K562 (cell line): ENCODE results near the gene PSMD8. TPM values are rescaled to one million over a fixed set of nuclear protein-coding genes. Genes with fewer than 3 reads are reported as not detected.
A peak's percentile ranks its signal among the peaks of the same experiment; 100 is the strongest.

ENCODE experiments used
- ATAC-seq: fragments of 200-7000 bp; cut with Tn5 transposase; 3 replicates; pipeline ENCODE4 v1.9.1; 2020; ENCODE audit warnings: moderate library complexity
- BruUV-seq: library from RNA; stranded (reverse); fragments of 400-500 nt; replicated peaks from 2 replicates; lab custom pipeline; 2021; lab: Mats Ljungman, UMichigan
- CTCF ChIA-PET: fragments of 300-600 bp; formaldehyde crosslinking; extraction: SDS; loops from one replicate; lab custom pipeline; 2021; ENCODE audit warnings: low intra/inter-chr PET ratio; lab: Yijun Ruan, JAX
- POLR2A ChIA-PET: fragments of 300-600, 350-650 bp; sonication (Branson Sonifier 250); formaldehyde crosslinking; extraction: SDS; loops from one replicate; lab custom pipeline; 2021; ENCODE audit warnings: antibody characterized with exemption, inconsistent platforms; lab: Yijun Ruan, JAX
- DNase-seq, 4 experiments: peaks; one replicate each; pipeline versions ENCODE4 v3.0.0 to v3.0.0-alpha.2; 2011 to 2018; ENCODE audit warnings: low spot score in 3 of 4, mixed read lengths in 3 of 4; ENCODE audit errors: extremely low read depth in 1 of 4
- FAIRE-seq: peaks from 2 replicates; lab custom pipeline; 2011; peaks lifted over from hg19 to GRCh38; lab: Jason Lieb, UNC
- H2AFZ ChIP-seq: 2 replicates; pipeline ENCODE4 v1.6.0; 2011; ENCODE audit warnings: low read depth, low read length, control low read depth, inconsistent platforms
- H3K27ac ChIP-seq: fragments of 200-600 bp; 3 replicates; pipeline ENCODE4 v1.8.0; 2011; ENCODE audit warnings: low read depth, mild to moderate bottlenecking, control low read depth, inconsistent platforms, low read length, moderate library complexity, mixed read lengths; ENCODE audit errors: extremely low read depth
- H3K27me3 ChIP-seq, 2 experiments: fragments of 300-600 bp in 1 of 2; 2 replicates in 1 of 2; 3 replicates in 1 of 2; pipeline versions ENCODE4 v1.6.0 to v1.8.0; 2011; ENCODE audit warnings: inconsistent platforms in 2 of 2, low read length in 2 of 2, mild to moderate bottlenecking in 1 of 2, mixed read lengths in 1 of 2, moderate library complexity in 1 of 2; ENCODE audit not compliant: control insufficient read depth in 2 of 2, insufficient read depth in 2 of 2
- H3K36me3 ChIP-seq: fragments of 300-600 bp; 3 replicates; pipeline ENCODE4 v1.8.0; 2011; ENCODE audit warnings: mild to moderate bottlenecking, low read length, inconsistent platforms; ENCODE audit not compliant: control insufficient read depth, insufficient read depth
- H3K4me1 ChIP-seq, 2 experiments: fragments of 200-600 bp in 1 of 2; replicated peaks in 1 of 2; 2 replicates in 1 of 2; 3 replicates in 1 of 2; pipeline versions ENCODE4 v1.5.1 to v1.8.0; 2011; ENCODE audit warnings: inconsistent platforms in 2 of 2, low read length in 2 of 2, mild to moderate bottlenecking in 1 of 2, mixed read lengths in 1 of 2, moderate library complexity in 1 of 2; ENCODE audit not compliant: control insufficient read depth in 2 of 2, insufficient read depth in 2 of 2
- H3K4me2 ChIP-seq: 2 replicates; pipeline ENCODE4 v1.6.1; 2011; ENCODE audit warnings: low read length, control low read depth, inconsistent platforms, mixed read lengths; ENCODE audit not compliant: insufficient read depth
- H3K4me3 ChIP-seq: fragments of 200-600 bp; sonication (generic), shearing (Covaris generic); 2 replicates; pipeline ENCODE4 v1.5.1; 2016; ENCODE audit warnings: control low read depth, inconsistent platforms
- H3K79me2 ChIP-seq: fragments of 200-600 bp; 3 replicates; pipeline ENCODE4 v1.8.0; 2011; ENCODE audit warnings: low read length, inconsistent platforms; ENCODE audit not compliant: control insufficient read depth, insufficient read depth
- H3K9ac ChIP-seq, 2 experiments: 2 replicates each; pipeline versions ENCODE4 v1.6.0 to v1.6.1; 2011; ENCODE audit warnings: low read depth in 2 of 2, low read length in 2 of 2, control low read depth in 1 of 2, inconsistent platforms in 1 of 2, mild to moderate bottlenecking in 1 of 2, mixed read lengths in 1 of 2; ENCODE audit not compliant: insufficient read depth in 1 of 2
- H3K9me1 ChIP-seq: one replicate; pipeline ENCODE4 v1.6.0; 2011; ENCODE audit warnings: inconsistent platforms, mild to moderate bottlenecking, low read length, moderate library complexity; ENCODE audit not compliant: control insufficient read depth, insufficient read depth
- H3K9me3 ChIP-seq: replicated peaks from 2 replicates; pipeline ENCODE4 v1.5.1; 2011; ENCODE audit warnings: low read depth, low read length, inconsistent platforms; ENCODE audit not compliant: control insufficient read depth, insufficient read depth
- H4K20me1 ChIP-seq: replicated peaks from 2 replicates; pipeline ENCODE4 v1.6.1; 2011; ENCODE audit warnings: low read length, inconsistent platforms, mixed read lengths; ENCODE audit not compliant: control insufficient read depth, insufficient read depth
- ATF7 ChIP-seq: fragments of 450-650 bp; IDR thresholded peaks from 2 replicates; pipeline ENCODE4 v1.7.1; 2014; ENCODE audit warnings: mild to moderate bottlenecking, moderate library complexity
- E2F5 ChIP-seq: sonication (generic); formaldehyde crosslinking; IDR thresholded peaks from 2 replicates; pipeline ENCODE4 v1.8.0; 2022; ENCODE audit warnings: mild to moderate bottlenecking, missing genetic modification reagents
- EWSR1 ChIP-seq: fragments of 450-650 bp; IDR thresholded peaks from 2 replicates; pipeline ENCODE4 v1.6.1; 2018; ENCODE audit warnings: borderline replicate concordance, mild to moderate bottlenecking, low read depth, moderate library complexity; ENCODE audit not compliant: partially characterized antibody
- GTF2F1 ChIP-seq: IDR thresholded peaks from 2 replicates; pipeline ENCODE4 v1.6.1; 2011; ENCODE audit warnings: low read depth, low read length, improper control_type of control experiment
- MAFF ChIP-seq: IDR thresholded peaks from 2 replicates; pipeline ENCODE4 v1.6.1; 2012; ENCODE audit warnings: low read length, improper control_type of control experiment
- MTA1 ChIP-seq: fragments of 450-650 bp; IDR thresholded peaks from 2 replicates; pipeline ENCODE4 v1.6.1; 2017; ENCODE audit warnings: borderline replicate concordance
- PHTF2 ChIP-seq: fragments of 250-450 bp; sonication (Bioruptor Pico); IDR thresholded peaks from 2 replicates; pipeline ENCODE4 v1.5.0; 2021; ENCODE audit warnings: mild to moderate bottlenecking
- RBFOX2 ChIP-seq: fragments of 200-400 bp; formaldehyde crosslinking; IDR thresholded peaks from 2 replicates; pipeline ENCODE4 v1.6.1; 2017; ENCODE audit warnings: low read depth, mild to moderate bottlenecking, low read length, moderate library complexity
- SRSF9 ChIP-seq: fragments of 200-400 bp; formaldehyde crosslinking; IDR thresholded peaks from 2 replicates; pipeline ENCODE4 v1.6.1; 2017; ENCODE audit warnings: low read depth, low read length, borderline replicate concordance
- TAF7 ChIP-seq: fragments of 450-650 bp; IDR thresholded peaks from 2 replicates; pipeline ENCODE4 v1.6.1; 2016; ENCODE audit warnings: missing genetic modification characterization, missing compliant biosample characterization
- TEAD2 ChIP-seq: fragments of 450-650 bp; IDR thresholded peaks from 2 replicates; pipeline ENCODE4 v1.6.1; 2016; ENCODE audit warnings: missing genetic modification characterization, control low read depth, missing compliant biosample characterization
- ZBTB5 ChIP-seq: fragments of 450-650 bp; IDR thresholded peaks from 2 replicates; pipeline ENCODE4 v1.6.1; 2017; ENCODE audit warnings: antibody characterized with exemption
- ZEB2 ChIP-seq: fragments of 450-650 bp; IDR thresholded peaks from 2 replicates; pipeline ENCODE4 v1.6.1; 2016
- ZFX ChIP-seq: sonication (generic); formaldehyde crosslinking; IDR thresholded peaks from 2 replicates; pipeline ENCODE4 v1.8.0; 2022; ENCODE audit warnings: mild to moderate bottlenecking, missing genetic modification reagents, moderate library complexity
- ZNF175 ChIP-seq: fragments of 200-800 bp; sonication (Bioruptor generic); IDR thresholded peaks from 2 replicates; pipeline ENCODE4 v1.6.1; 2016; ENCODE audit warnings: low read depth, mild to moderate bottlenecking, missing genetic modification characterization, missing compliant biosample characterization
- WGBS: fragments of 100-300 bp; shearing (Covaris generic); methylation state at CpG from one replicate; pipeline ENCODE4 v1.1.6; 2016; ENCODE audit warnings: low coverage, mixed read lengths; ENCODE audit not compliant: insufficient coverage; ENCODE audit errors: missing lambda C conversion rate; 5-methylcytosine and 5-hydroxymethylcytosine counted together
- in situ Hi-C: fragments of 300-500 bp; cut with MboI; formaldehyde crosslinking; loops from 4 replicates; pipeline ENCODE4 v1.15.0; 2018; ENCODE audit warnings: inconsistent platforms, mixed read lengths
- intact Hi-C: fragments of 100-400 bp; cut with micrococcal nuclease; formaldehyde crosslinking; loops from 2 replicates; pipeline ENCODE4 v1.14.2; 2022
- polyA plus RNA-seq, 8 experiments: library from polyadenylated mRNA; depleted of rRNA in 4 of 8; stranded (reverse) in 5 of 8; unstranded in 3 of 8; fragments of >200 nt; fragmentation: Nextera tagmentation in 2 of 8; fragmentation: Illumina TruSeq in 1 of 8; extraction: Ambion mirVana in 2 of 8; extraction: Trizol in 1 of 8; gene quantifications; 2 replicates each; pipeline versions ENCODE4 v1.2.1 to v1.2.3, GENCODE V29; 2011 to 2014; ENCODE audit warnings: inconsistent platforms in 1 of 8, missing spikeins in 1 of 8
- total RNA-seq, 7 experiments: library from RNA; depleted of rRNA in 6 of 7; stranded (reverse); fragments of >200 nt in 6 of 7; fragmentation: Illumina TruSeq in 2 of 7; extraction: Trizol in 2 of 7; gene quantifications; 2 replicates each; pipeline versions ENCODE4 v1.2.1 to v1.2.3, GENCODE V29; 2011 to 2021; ENCODE audit warnings: low replicate concordance in 1 of 7
- TF ChIP-seq, protein P1 (sequence below), 2 experiments: fragments of 450-650 bp in 1 of 2; IDR thresholded peaks; 2 replicates each; pipeline ENCODE4 v1.6.1; 2011 to 2017; ENCODE audit warnings: low read depth in 2 of 2, antibody characterized with exemption in 1 of 2, borderline replicate concordance in 1 of 2, low read length in 1 of 2, mild to moderate bottlenecking in 1 of 2, mixed read lengths in 1 of 2; ENCODE audit not compliant: control insufficient read depth in 1 of 2

Gene PSMD8
- total and polyA plus RNA-seq, 9 of the 15 experiments (the other 6 are each of a cell fraction or from before 2014, with no cell fraction given), result 130 to 583 (median 315) TPM

DNA sequence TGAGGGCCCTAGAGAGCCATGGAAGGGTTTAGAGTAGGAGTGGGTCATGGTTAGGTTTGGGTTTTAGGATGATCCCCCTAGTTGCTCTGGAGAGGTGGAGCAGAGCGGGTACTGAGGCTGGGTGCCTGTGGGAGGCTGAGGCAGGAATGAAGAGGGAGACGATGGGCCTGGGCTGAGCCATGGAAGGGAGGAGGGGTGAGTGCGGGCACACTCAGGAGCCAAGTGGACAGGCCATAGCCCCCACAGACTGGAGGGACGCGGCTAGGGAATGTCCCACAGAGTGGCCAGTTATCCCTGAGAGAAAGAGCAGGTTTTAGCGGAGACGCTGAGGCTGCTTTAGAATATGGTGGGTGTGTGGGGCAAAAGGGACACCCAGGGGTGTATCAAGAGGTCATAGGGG, 44.7 kb upstream of the PSMD8 start:
- CTCF ChIA-PET, result interaction anchor here (1.0 kb wide), 1 partner anchor 95 kb away, joined by 3 read pairs; no protein-coding TSS in a partner anchor
- 94% methylated on average over 7 of the region's 7 CpGs for WGBS
- Histone ChIP-seq H3K79me2 (no peaks in the 10 kb centered on the region), H3K4me2 (no peak overlapping the region), H3K4me3 (no peak overlapping the region), H4K20me1 (no peaks in the 10 kb centered on the region), H3K4me1 (peaks cover 6 to 24% of the 10 kb centered on the region in 2 experiments; a peak in 4 of 5 replicates), H3K9me3 (no peaks in the 10 kb centered on the region), H2AFZ (no peak overlapping the region), H3K27ac (no peak overlapping the region), H3K27me3 (no peaks in the 10 kb centered on the region), H3K36me3 (no peaks in the 10 kb centered on the region), H3K9me1 (no peaks in the 10 kb centered on the region), H3K9ac (peak overlapping the region in 1 of 2 experiments; percentile 71; a peak in 2 of 4 replicates)
- intact Hi-C loops, result no loop called here
- FAIRE-seq (no peak), DNase-seq (no peak), ATAC-seq (no peak)
- in situ Hi-C loops, result loop anchor here (5.0 to 25.0 kb wide), 3 partner anchors 87 to 417 kb away; partner anchors contain the start of genes SIPA1L3 and WDR87
- BruUV-seq, result no TSS peak
- TF ChIP-seq, protein P1, sequence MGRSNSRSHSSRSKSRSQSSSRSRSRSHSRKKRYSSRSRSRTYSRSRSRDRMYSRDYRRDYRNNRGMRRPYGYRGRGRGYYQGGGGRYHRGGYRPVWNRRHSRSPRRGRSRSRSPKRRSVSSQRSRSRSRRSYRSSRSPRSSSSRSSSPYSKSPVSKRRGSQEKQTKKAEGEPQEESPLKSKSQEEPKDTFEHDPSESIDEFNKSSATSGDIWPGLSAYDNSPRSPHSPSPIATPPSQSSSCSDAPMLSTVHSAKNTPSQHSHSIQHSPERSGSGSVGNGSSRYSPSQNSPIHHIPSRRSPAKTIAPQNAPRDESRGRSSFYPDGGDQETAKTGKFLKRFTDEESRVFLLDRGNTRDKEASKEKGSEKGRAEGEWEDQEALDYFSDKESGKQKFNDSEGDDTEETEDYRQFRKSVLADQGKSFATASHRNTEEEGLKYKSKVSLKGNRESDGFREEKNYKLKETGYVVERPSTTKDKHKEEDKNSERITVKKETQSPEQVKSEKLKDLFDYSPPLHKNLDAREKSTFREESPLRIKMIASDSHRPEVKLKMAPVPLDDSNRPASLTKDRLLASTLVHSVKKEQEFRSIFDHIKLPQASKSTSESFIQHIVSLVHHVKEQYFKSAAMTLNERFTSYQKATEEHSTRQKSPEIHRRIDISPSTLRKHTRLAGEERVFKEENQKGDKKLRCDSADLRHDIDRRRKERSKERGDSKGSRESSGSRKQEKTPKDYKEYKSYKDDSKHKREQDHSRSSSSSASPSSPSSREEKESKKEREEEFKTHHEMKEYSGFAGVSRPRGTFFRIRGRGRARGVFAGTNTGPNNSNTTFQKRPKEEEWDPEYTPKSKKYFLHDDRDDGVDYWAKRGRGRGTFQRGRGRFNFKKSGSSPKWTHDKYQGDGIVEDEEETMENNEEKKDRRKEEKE (IDR thresholded peaks at IDR 0.05; ENCODE audit: borderline replicate concordance in 1 of 2, control insufficient read depth in 1 of 2, low read depth in 2 of 2, low read length in 1 of 2), result no peak
- TF ChIP-seq ZNF175 (CRISPR knock-in tag) (no peak), TAF7 (tag) (no peak), SRSF9 (no peak), PHTF2 (CRISPR knock-in tag) (no peak), ATF7 (no peak), E2F5 (CRISPR knock-in tag) (no peak), ZBTB5 (no peak), MTA1 (no peak), GTF2F1 (no peak), RBFOX2 (no peak), TEAD2 (tag) (no peak), MAFF (no peak), ZFX (no peak), ZEB2 (no peak), EWSR1 (no peak)
- POLR2A ChIA-PET, result interaction anchor here (1.5 kb wide), 1 partner anchor 63 kb away, joined by 4 read pairs; no protein-coding TSS in a partner anchor
